GM12864 (cell line): ENCODE measurements around the gene SCAF1.

ENCODE experiments used
- DNase-seq: peaks from one replicate; pipeline ENCODE4 v3.0.0-alpha.2; 2011; ENCODE audit warnings: low read depth
- H3K4me3 ChIP-seq: 2 replicates; pipeline ENCODE4 v1.5.1; 2011; ENCODE audit warnings: mild to moderate bottlenecking, low read depth, low read length, control low read depth
- CTCF ChIP-seq: IDR thresholded peaks from 2 replicates; pipeline ENCODE4 v1.5.1; 2011; ENCODE audit warnings: low read depth, mild to moderate bottlenecking, moderate library complexity, low read length, control low read depth, inconsistent platforms; ENCODE audit errors: missing control alignments

Gene SCAF1

GRCh38 chr19:49687150-49687549 lies 45.1 kb downstream of the SCAF1 start:
- TF ChIP-seq CTCF, result no peak
- no peak for DNase-seq
- no peak overlapping the region for H3K4me3 ChIP-seq

GRCh38 chr19:49687566-49688316 lies 45.7 kb downstream of the SCAF1 start:
- DNase-seq, result no peak
- no peak for TF ChIP-seq CTCF
- H3K4me3 ChIP-seq, result no peak overlapping the region

GRCh38 chr19:49688531-49689132 lies 46.6 kb downstream of the SCAF1 start:
- DNase-seq, result no peak
- H3K4me3 ChIP-seq, result no peak overlapping the region
- no peak for TF ChIP-seq CTCF

- no peak for TF ChIP-seq CTCF
- no peak within 1 kb of the TSS for H3K4me3 ChIP-seq
- no peak for DNase-seq
These were observed 47.4 kb downstream of the SCAF1 start, which contains the start of gene ADM5 for GRCh38 chr19:49689133-49690078. Gene ADM5 (plus strand): TSS chr19:49689594. CDS start chr19:49689838, 244 bp downstream.

GRCh38 chr19:49690079-49690655 lies 48.2 kb downstream of the SCAF1 start:
- no peak overlapping the region for H3K4me3 ChIP-seq
- no peak for DNase-seq
- TF ChIP-seq CTCF, result no peak

- DNase-seq, result no peak
- TF ChIP-seq CTCF, result no peak
- no peak within 1 kb of the TSS for H3K4me3 ChIP-seq
These were observed 48.7 kb downstream of the SCAF1 start, which contains the start of gene CPT1C for GRCh38 chr19:49690656-49691242. Gene CPT1C (plus strand): TSS chr19:49691116. CDS start chr19:49692253, 1,137 bp downstream.
